Endothelial cell of umbilical vein (primary cell): ENCODE measurements around the gene TRMT44.

ENCODE experiments used
- FOS ChIP-seq: IDR thresholded peaks from 2 replicates; pipeline ENCODE4 v1.6.1; 2011; ENCODE audit warnings: mild to moderate bottlenecking, low read length, moderate library complexity, borderline replicate concordance; ENCODE audit not compliant: insufficient read depth
- GATA2 ChIP-seq: IDR thresholded peaks from 2 replicates; pipeline ENCODE4 v1.7.0; 2011; ENCODE audit warnings: low read depth, mild to moderate bottlenecking, moderate library complexity, mixed read lengths, low read length; ENCODE audit not compliant: insufficient read length, insufficient read depth
- TF ChIP-seq, protein P1 (sequence below), 2 donors: IDR thresholded peaks; 1 replicate in 1 of 2; 2 replicates in 1 of 2; pipeline ENCODE4 v1.5.1; 2011; ENCODE audit warnings: low read length in 2 of 2, mild to moderate bottlenecking in 2 of 2, moderate library complexity in 2 of 2, control low read depth in 1 of 2, inconsistent platforms in 1 of 2, low read depth in 1 of 2; ENCODE audit not compliant: insufficient read depth in 1 of 2; ENCODE audit errors: extremely low read depth in 1 of 2

GRCh38 chr4:8407756-8408155 is 32.8 kb upstream of the TRMT44 start:
- TF ChIP-seq, protein P1, sequence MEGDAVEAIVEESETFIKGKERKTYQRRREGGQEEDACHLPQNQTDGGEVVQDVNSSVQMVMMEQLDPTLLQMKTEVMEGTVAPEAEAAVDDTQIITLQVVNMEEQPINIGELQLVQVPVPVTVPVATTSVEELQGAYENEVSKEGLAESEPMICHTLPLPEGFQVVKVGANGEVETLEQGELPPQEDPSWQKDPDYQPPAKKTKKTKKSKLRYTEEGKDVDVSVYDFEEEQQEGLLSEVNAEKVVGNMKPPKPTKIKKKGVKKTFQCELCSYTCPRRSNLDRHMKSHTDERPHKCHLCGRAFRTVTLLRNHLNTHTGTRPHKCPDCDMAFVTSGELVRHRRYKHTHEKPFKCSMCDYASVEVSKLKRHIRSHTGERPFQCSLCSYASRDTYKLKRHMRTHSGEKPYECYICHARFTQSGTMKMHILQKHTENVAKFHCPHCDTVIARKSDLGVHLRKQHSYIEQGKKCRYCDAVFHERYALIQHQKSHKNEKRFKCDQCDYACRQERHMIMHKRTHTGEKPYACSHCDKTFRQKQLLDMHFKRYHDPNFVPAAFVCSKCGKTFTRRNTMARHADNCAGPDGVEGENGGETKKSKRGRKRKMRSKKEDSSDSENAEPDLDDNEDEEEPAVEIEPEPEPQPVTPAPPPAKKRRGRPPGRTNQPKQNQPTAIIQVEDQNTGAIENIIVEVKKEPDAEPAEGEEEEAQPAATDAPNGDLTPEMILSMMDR (IDR thresholded peaks at IDR 0.05; ENCODE audit: extremely low read depth in 1 of 2, insufficient read depth in 1 of 2, low read depth in 1 of 2, low read length in 2 of 2): no peak
- TF ChIP-seq GATA2: no peak
- no peak for TF ChIP-seq FOS
